Ishikawa (cell line): ENCODE measurements around the gene OR10A7.

Experiments
- CREB1 ChIP-seq: IDR thresholded peaks from 2 replicates; pipeline ENCODE4 v1.6.1; 2012; ENCODE audit warnings: low read depth
- EP300 ChIP-seq: IDR thresholded peaks from 2 replicates; pipeline ENCODE4 v1.6.1; 2012; ENCODE audit warnings: borderline replicate concordance
- FOXM1 ChIP-seq: IDR thresholded peaks from 2 replicates; pipeline ENCODE4 v1.6.1; 2012; ENCODE audit warnings: low read depth, borderline replicate concordance
- MAX ChIP-seq: IDR thresholded peaks from 2 replicates; pipeline ENCODE4 v1.6.1; 2012
- RAD21 ChIP-seq: IDR thresholded peaks from 2 replicates; pipeline ENCODE4 v1.6.1; 2012; ENCODE audit warnings: low read depth
- REST ChIP-seq: IDR thresholded peaks from 2 replicates; pipeline ENCODE4 v1.6.1; 2012; ENCODE audit warnings: low read depth, mild to moderate bottlenecking
- TAF1 ChIP-seq: IDR thresholded peaks from 2 replicates; pipeline ENCODE4 v1.6.1; 2012; ENCODE audit warnings: low read depth, mild to moderate bottlenecking
- TCF12 ChIP-seq: IDR thresholded peaks from 2 replicates; pipeline ENCODE4 v1.6.1; 2012; ENCODE audit warnings: low read depth
- USF1 ChIP-seq: IDR thresholded peaks from 2 replicates; pipeline ENCODE4 v1.6.1; 2012
- YY1 ChIP-seq: IDR thresholded peaks from 2 replicates; pipeline ENCODE4 v1.6.1; 2012; ENCODE audit warnings: low read depth

- TF ChIP-seq EP300 = no peak
- no peak for TF ChIP-seq YY1
- no peak for TF ChIP-seq REST
- TF ChIP-seq FOXM1 = no peak
- no peak for TF ChIP-seq MAX
- TF ChIP-seq TAF1 = no peak
- TF ChIP-seq TCF12 = no peak
- no peak for TF ChIP-seq CREB1
- TF ChIP-seq RAD21 = no peak
- no peak for TF ChIP-seq USF1
These were observed 32.3 kb upstream of the OR10A7 start for GRCh38 chr12:55188573-55188972.
